HG02870 (cell line): ENCODE data around the gene KRT10.
"Not testable (repeated sequence)": the region's sequence is repeated elsewhere in the genome, so short reads cannot be mapped to it uniquely, and the experiment has no call there.

ENCODE experiments used
- ATAC-seq: cut with Tn5 transposase; IDR thresholded peaks from one replicate; pipeline ENCODE4 v1.9.1; 2021; ENCODE audit warnings: mild to moderate bottlenecking, moderate library complexity; ENCODE audit not compliant: unreplicated experiment

Gene KRT10

GRCh38 chr17:40833882-40834281 is 11.5 kb upstream of the KRT10 start:
- ATAC-seq = no peak

GRCh38 chr17:40832840-40833239 is 10.4 kb upstream of the KRT10 start:
- ATAC-seq = no peak

GRCh38 chr17:40830085-40830776 is 7.8 kb upstream of the KRT10 start:
- ATAC-seq = no peak

- ATAC-seq = no peak
Observed at GRCh38 chr17:40828454-40829044, 6.1 kb upstream of the KRT10 start.

- ATAC-seq = no peak
Observed at GRCh38 chr17:40827746-40828453, 5.5 kb upstream of the KRT10 start.

- ATAC-seq = no peak
Observed at GRCh38 chr17:40825599-40825998, 3.2 kb upstream of the KRT10 start.

- ATAC-seq = no peak
Observed at GRCh38 chr17:40824015-40824832, 1.8 kb upstream of the KRT10 start.

GRCh38 chr17:40821536-40821935 is 878 bp downstream of the KRT10 start:
- ATAC-seq = no peak

- no peak for ATAC-seq
Observed at GRCh38 chr17:40820228-40820838, 2.1 kb downstream of the KRT10 start.

GRCh38 chr17:40819528-40820125 is 2.8 kb downstream of the KRT10 start:
- ATAC-seq = no peak

- ATAC-seq = peak; percentile 69
Observed at GRCh38 chr17:40818733-40819527, 3.5 kb downstream of the KRT10 start.

GRCh38 chr17:40818343-40818732 is 4.1 kb downstream of the KRT10 start:
- no peak for ATAC-seq

- no peak for ATAC-seq
Observed at GRCh38 chr17:40817103-40817682, 5.2 kb downstream of the KRT10 start.

GRCh38 chr17:40816569-40816968 is 5.8 kb downstream of the KRT10 start:
- ATAC-seq = no peak

GRCh38 chr17:40815381-40815780 is 7.0 kb downstream of the KRT10 start:
- no peak for ATAC-seq

GRCh38 chr17:40814657-40815056 is 7.8 kb downstream of the KRT10 start:
- not testable (repeated sequence) for ATAC-seq

GRCh38 chr17:40813804-40814203 is 8.6 kb downstream of the KRT10 start:
- ATAC-seq = no peak

GRCh38 chr17:40812639-40813038 is 9.8 kb downstream of the KRT10 start:
- ATAC-seq = no peak

GRCh38 chr17:40810494-40810893 is 11.9 kb downstream of the KRT10 start:
- ATAC-seq = no peak
